ENCODE measurements around the gene PDZD2. TPM values are rescaled to one million over a fixed set of nuclear protein-coding genes. Genes with fewer than 3 reads are reported as not detected.

Gene PDZD2
- total and polyA plus RNA-seq, 2 experiments from 2014 or later, result 1.7 to 4.0 TPM

DNA sequence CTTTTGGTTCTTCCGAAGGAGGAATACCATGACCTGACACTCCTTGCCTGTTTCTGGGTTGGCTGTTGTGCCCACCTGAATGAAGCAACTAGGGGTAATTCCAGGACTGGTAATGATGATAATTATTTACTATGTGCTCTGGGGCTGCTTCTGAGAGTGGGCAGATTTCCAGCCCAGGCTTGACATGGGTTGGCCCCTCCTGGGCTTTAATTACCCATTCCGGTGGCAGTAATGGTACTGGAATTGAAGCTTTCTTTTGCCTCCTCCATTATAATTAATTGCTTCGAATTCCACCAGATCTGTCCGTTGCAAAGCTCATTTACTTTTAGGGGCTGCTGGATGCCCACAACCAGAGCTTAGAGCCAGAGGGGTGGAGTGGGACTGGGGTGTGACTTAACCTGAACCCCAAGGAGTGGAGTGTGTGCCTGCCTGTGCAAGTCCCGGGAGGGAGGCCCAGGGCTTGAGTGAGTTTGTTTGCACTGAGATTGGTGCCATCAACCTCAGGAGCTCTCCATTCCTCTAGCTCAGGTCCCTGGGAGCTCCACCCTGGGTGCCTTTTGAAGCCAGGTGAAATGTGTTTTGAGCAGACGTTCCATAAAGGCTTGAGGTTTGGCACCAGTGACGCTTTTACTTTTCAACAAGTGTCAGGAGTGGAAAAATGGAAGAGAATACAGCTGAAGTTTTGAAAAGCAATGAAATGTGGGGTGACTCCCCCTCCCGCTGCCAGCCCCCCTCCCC, 214.6 kb downstream of the PDZD2 start:
- TF ChIP-seq, protein P1, sequence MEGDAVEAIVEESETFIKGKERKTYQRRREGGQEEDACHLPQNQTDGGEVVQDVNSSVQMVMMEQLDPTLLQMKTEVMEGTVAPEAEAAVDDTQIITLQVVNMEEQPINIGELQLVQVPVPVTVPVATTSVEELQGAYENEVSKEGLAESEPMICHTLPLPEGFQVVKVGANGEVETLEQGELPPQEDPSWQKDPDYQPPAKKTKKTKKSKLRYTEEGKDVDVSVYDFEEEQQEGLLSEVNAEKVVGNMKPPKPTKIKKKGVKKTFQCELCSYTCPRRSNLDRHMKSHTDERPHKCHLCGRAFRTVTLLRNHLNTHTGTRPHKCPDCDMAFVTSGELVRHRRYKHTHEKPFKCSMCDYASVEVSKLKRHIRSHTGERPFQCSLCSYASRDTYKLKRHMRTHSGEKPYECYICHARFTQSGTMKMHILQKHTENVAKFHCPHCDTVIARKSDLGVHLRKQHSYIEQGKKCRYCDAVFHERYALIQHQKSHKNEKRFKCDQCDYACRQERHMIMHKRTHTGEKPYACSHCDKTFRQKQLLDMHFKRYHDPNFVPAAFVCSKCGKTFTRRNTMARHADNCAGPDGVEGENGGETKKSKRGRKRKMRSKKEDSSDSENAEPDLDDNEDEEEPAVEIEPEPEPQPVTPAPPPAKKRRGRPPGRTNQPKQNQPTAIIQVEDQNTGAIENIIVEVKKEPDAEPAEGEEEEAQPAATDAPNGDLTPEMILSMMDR (IDR thresholded peaks at IDR 0.05; ENCODE audit: poor library complexity), result no peak
- TF ChIP-seq EZH2 (IDR thresholded peaks at IDR 0.05; ENCODE audit: borderline replicate concordance) (no peak), EZH2phosphoT487 (IDR thresholded peaks at IDR 0.05; ENCODE audit: low read depth, severe bottlenecking, unreplicated experiment) (no peak)
- DNase-seq (ENCODE audit: low spot score), result no peak
- 46% methylated on average over 8 of the region's 8 CpGs for WGBS (ENCODE audit: low lambda C conversion rate, missing lambda C conversion rate)
- Histone ChIP-seq H3K9me3 (ENCODE audit: low read depth) (no peaks in the 10 kb centered on the region), H2AFZ (no peak overlapping the region), H4K20me1 (ENCODE audit: insufficient read depth, poor library complexity, severe bottlenecking) (no peaks in the 10 kb centered on the region), H3K36me3 (replicated peaks; ENCODE audit: insufficient read depth, low read depth) (no peaks in the 10 kb centered on the region), H3K9me2 (replicated peaks; ENCODE audit: insufficient read depth) (no peaks in the 10 kb centered on the region), H3K4me3 (no peak overlapping the region), H3K27ac (no peak overlapping the region), H3K4me1 (ENCODE audit: insufficient read depth) (peaks cover 7% of the 10 kb centered on the region), H3K4me2 (peak overlapping the region; percentile 95), H3K27me3 (peaks cover 3% of the 10 kb centered on the region), H3K79me2 (no peaks in the 10 kb centered on the region)

DNA sequence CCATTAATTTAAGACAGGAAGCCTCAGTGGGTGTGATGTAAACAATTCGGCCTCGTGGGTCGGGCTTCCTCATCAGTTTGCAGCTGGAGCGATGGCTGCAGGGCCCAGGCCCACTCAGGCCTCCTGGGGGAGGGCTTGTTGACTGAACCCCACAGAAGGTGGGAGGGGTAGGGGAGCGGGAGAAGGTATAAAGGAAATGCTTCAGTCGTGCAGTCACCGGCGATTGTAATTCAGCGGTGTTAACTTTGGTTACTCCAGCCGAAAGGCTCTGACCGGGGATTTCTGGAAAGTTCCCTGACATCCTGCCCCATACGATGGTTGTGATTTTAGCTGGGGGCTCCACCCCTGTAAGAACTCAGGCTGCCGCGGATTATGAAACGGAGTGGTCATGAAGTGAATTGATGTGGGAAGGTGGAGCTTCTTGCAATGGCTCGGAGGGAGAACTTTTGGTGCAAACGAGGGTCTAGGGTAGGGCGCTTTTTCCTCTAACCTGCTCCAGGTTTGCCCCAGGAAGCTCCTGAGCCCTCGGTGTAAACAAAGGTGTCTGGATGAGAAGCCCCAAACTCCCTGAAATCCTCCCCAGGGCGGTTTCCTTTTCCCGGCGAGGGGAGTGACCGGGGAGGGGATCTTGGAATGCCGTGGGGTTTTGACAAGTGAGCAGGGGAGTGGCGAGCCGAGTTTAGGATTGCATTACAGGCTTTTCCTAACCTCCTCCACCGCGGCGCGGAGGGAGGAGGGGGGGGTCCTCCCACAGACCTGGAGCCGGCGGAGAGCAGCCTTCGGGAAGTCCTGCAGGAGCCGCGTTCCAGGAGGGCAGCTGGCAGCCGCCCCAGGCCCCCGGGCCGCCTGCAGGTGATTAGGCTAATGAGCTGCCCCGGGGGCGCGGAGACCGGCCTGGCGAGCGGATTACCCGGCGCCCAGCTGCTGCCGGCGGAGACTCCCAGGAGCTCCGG, 215.5 kb downstream of the PDZD2 start:
- Histone ChIP-seq H3K9me3 (ENCODE audit: low read depth) (no peaks in the 10 kb centered on the region), H3K27ac (no peak overlapping the region), H3K79me2 (no peaks in the 10 kb centered on the region), H3K4me3 (peak overlapping the region; percentile 62), H3K4me2 (peak overlapping the region; percentile 95), H3K4me1 (ENCODE audit: insufficient read depth) (peaks cover 7% of the 10 kb centered on the region), H3K36me3 (replicated peaks; ENCODE audit: insufficient read depth, low read depth) (no peaks in the 10 kb centered on the region), H2AFZ (peak overlapping the region; percentile 92), H4K20me1 (ENCODE audit: insufficient read depth, poor library complexity, severe bottlenecking) (no peaks in the 10 kb centered on the region), H3K9me2 (replicated peaks; ENCODE audit: insufficient read depth) (no peaks in the 10 kb centered on the region), H3K27me3 (peaks cover 3% of the 10 kb centered on the region)
- DNase-seq (ENCODE audit: low spot score), result peak; percentile 41
- no peak for TF ChIP-seq EZH2 (IDR thresholded peaks at IDR 0.05; ENCODE audit: borderline replicate concordance)
- TF ChIP-seq EZH2phosphoT487 (IDR thresholded peaks at IDR 0.05; ENCODE audit: low read depth, severe bottlenecking, unreplicated experiment), result no peak
- TF ChIP-seq, protein P1 (IDR thresholded peaks at IDR 0.05; ENCODE audit: poor library complexity), result no peak
- WGBS (ENCODE audit: low lambda C conversion rate, missing lambda C conversion rate), result 8% methylated on average over 44 of the region's 49 CpGs

DNA sequence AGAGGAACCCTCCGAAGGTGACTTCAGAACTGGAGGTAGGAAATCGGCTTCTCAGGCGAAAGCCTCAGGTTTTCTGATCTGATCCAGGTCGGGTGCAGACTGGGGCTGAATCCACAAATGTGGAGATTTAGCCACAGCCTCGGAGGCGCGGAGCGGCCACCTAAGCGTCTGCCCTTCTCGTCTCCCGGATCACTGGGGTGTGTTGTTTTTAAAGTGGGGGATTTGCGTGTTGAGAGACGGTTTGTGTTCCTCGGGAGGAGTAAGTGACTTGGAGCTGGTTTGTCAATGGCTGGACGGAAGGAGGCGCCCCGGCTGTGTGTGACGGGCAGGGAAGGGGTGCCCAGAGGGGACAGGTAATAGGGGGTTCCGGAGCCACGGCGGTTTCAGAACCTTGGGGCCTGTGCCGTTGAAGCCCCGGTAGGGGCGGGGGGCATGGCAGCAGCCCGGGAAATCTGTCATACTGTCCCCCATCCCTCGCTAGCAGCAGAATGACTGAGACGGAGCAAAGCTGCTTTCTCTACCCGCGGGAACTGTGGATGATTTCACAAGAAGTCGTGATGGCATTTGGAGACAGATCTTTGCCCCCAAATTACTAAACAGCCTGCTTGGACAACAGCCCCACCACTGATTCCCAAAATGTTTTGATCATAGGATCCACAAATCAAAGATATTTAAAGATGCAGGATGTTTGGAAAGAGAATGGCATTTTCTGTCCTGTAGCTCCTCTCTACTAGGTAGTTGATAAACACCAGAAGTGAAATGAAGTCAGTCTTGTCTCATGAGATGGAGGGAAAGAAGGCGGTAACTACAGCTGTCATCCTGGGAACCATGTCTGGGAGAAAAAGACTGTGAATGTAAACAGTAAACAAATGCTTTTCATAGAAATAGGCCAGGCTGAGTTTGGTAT, 216.5 kb downstream of the PDZD2 start:
- 4% methylated on average over 31 of the region's 31 CpGs for WGBS (ENCODE audit: low lambda C conversion rate, missing lambda C conversion rate)
- Histone ChIP-seq H3K4me1 (ENCODE audit: insufficient read depth) (peaks cover 7% of the 10 kb centered on the region), H3K9me2 (replicated peaks; ENCODE audit: insufficient read depth) (no peaks in the 10 kb centered on the region), H3K27ac (no peak overlapping the region), H3K27me3 (peaks cover 3% of the 10 kb centered on the region), H3K79me2 (no peaks in the 10 kb centered on the region), H3K4me3 (peak overlapping the region; percentile 62), H2AFZ (peak overlapping the region; percentile 92), H3K9me3 (ENCODE audit: low read depth) (no peaks in the 10 kb centered on the region), H3K4me2 (peak overlapping the region; percentile 95), H4K20me1 (ENCODE audit: insufficient read depth, poor library complexity, severe bottlenecking) (no peaks in the 10 kb centered on the region), H3K36me3 (replicated peaks; ENCODE audit: insufficient read depth, low read depth) (no peaks in the 10 kb centered on the region)
- TF ChIP-seq EZH2phosphoT487 (IDR thresholded peaks at IDR 0.05; ENCODE audit: low read depth, severe bottlenecking, unreplicated experiment) (no peak), EZH2 (IDR thresholded peaks at IDR 0.05; ENCODE audit: borderline replicate concordance) (no peak)
- TF ChIP-seq, protein P1 (IDR thresholded peaks at IDR 0.05; ENCODE audit: poor library complexity), result peak; percentile 38
- peak; percentile 58 for DNase-seq (ENCODE audit: low spot score)

Measured in hepatocyte (in vitro differentiated cells).